K562 (cell line): ENCODE measurements around the gene LETM1. TPM values are rescaled to one million over a fixed set of nuclear protein-coding genes. Genes with fewer than 3 reads are reported as not detected.

Source experiments
- ARID1B ChIP-seq: fragments of 450-650 bp; IDR thresholded peaks from 2 replicates; pipeline ENCODE4 v1.6.1; 2016; ENCODE audit warnings: antibody characterized with exemption, mild to moderate bottlenecking, inconsistent platforms
- BCL6 ChIP-seq: fragments of 250-450 bp; sonication (Bioruptor Pico); IDR thresholded peaks from 2 replicates; pipeline ENCODE4 v1.4.0; 2020
- CBX1 ChIP-seq: sonication (generic); IDR thresholded peaks from 2 replicates; pipeline ENCODE4 v1.6.1; 2016; ENCODE audit warnings: antibody characterized with exemption, low read depth, mild to moderate bottlenecking
- CTBP1 ChIP-seq: fragments of 450-650 bp; IDR thresholded peaks from 2 replicates; pipeline ENCODE4 v1.6.1; 2016; ENCODE audit warnings: borderline replicate concordance
- ELF1 ChIP-seq: fragments of 200-800 bp; sonication (Bioruptor generic); IDR thresholded peaks from 2 replicates; pipeline ENCODE4 v1.6.1; 2016; ENCODE audit warnings: missing genetic modification characterization, missing compliant biosample characterization
- HDAC2 ChIP-seq: fragments of 450-650 bp; IDR thresholded peaks from 2 replicates; pipeline ENCODE4 v1.6.1; 2016; ENCODE audit warnings: mild to moderate bottlenecking
- JUND ChIP-seq, 2 experiments: IDR thresholded peaks; 2 replicates in 1 of 2; 3 replicates in 1 of 2; pipeline ENCODE4 v1.6.1; 2011; ENCODE audit warnings: borderline replicate concordance in 2 of 2, low read depth in 2 of 2, low read length in 2 of 2, improper control_type of control experiment in 1 of 2, missing biosample characterization in 1 of 2, missing genetic modification characterization in 1 of 2, missing genetic modification reagents in 1 of 2
- KLF6 ChIP-seq: fragments of 250-450 bp; sonication (Bioruptor Pico); IDR thresholded peaks from 2 replicates; pipeline ENCODE4 v1.4.0; 2020; ENCODE audit warnings: mild to moderate bottlenecking, moderate library complexity, borderline replicate concordance
- MCM5 ChIP-seq: fragments of 450-650 bp; IDR thresholded peaks from 2 replicates; pipeline ENCODE4 v1.6.1; 2016; ENCODE audit warnings: low read depth
- MTA3 ChIP-seq: fragments of 450-650 bp; formaldehyde crosslinking; IDR thresholded peaks from 2 replicates; pipeline ENCODE4 v1.6.1; 2017; ENCODE audit warnings: mild to moderate bottlenecking, borderline replicate concordance
- MYNN ChIP-seq, 2 experiments: sonication (generic); formaldehyde crosslinking in 1 of 2; IDR thresholded peaks; 2 replicates each; pipeline versions ENCODE4 v1.5.0 to v1.6.1; 2016 to 2020; ENCODE audit warnings: antibody characterized with exemption in 1 of 2, missing genetic modification reagents in 1 of 2
- NCOA1 ChIP-seq: fragments of 450-650 bp; IDR thresholded peaks from 2 replicates; pipeline ENCODE4 v1.6.1; 2016; ENCODE audit warnings: low read depth
- PURB ChIP-seq: sonication (generic); formaldehyde crosslinking; IDR thresholded peaks from 2 replicates; pipeline ENCODE4 v1.9.0; 2021; ENCODE audit warnings: low read depth, mild to moderate bottlenecking, missing genetic modification reagents
- SMAD3 ChIP-seq: fragments of 450-650 bp; formaldehyde crosslinking; conservative IDR thresholded peaks from 2 replicates; pipeline ENCODE4 v1.4.0; 2020; ENCODE audit warnings: mild to moderate bottlenecking
- SMAD4 ChIP-seq: fragments of 250-450 bp; sonication (Bioruptor Pico); conservative IDR thresholded peaks from 2 replicates; pipeline ENCODE4 v1.8.0; 2021; ENCODE audit warnings: inconsistent platforms, mild to moderate bottlenecking, moderate library complexity
- TSC22D4 ChIP-seq: fragments of 450-650 bp; IDR thresholded peaks from 2 replicates; pipeline ENCODE4 v1.6.1; 2016; ENCODE audit warnings: missing genetic modification characterization, missing biosample characterization, control low read depth
- USF1 ChIP-seq: sonication (generic); formaldehyde crosslinking; IDR thresholded peaks from 2 replicates; pipeline ENCODE4 v1.9.0; 2022; ENCODE audit warnings: mild to moderate bottlenecking, missing genetic modification reagents
- WHSC1 ChIP-seq: IDR thresholded peaks from one replicate; pipeline ENCODE4 v1.6.1; 2012; ENCODE audit warnings: low read length, control low read depth, inconsistent platforms
- ZBTB17 ChIP-seq: fragments of 450-650 bp; formaldehyde crosslinking; IDR thresholded peaks from 2 replicates; pipeline ENCODE4 v1.4.0; 2020; ENCODE audit warnings: mild to moderate bottlenecking
- ZNF274 ChIP-seq: IDR thresholded peaks from 2 replicates; pipeline ENCODE4 v1.6.1; 2011; ENCODE audit warnings: low read depth, mild to moderate bottlenecking, low read length, moderate library complexity, borderline replicate concordance
- ZNF589 ChIP-seq: fragments of 200-800 bp; sonication (Bioruptor generic); IDR thresholded peaks from 2 replicates; pipeline ENCODE4 v1.6.1; 2016; ENCODE audit warnings: low read depth, missing genetic modification characterization, missing compliant biosample characterization
- ZNF644 ChIP-seq: fragments of 200-800 bp; sonication (Bioruptor generic); IDR thresholded peaks from 2 replicates; pipeline ENCODE4 v1.6.1; 2016; ENCODE audit warnings: low read depth, missing genetic modification characterization, missing compliant biosample characterization
- ZNF668 ChIP-seq: fragments of 250-450 bp; sonication (Bioruptor Pico); IDR thresholded peaks from 2 replicates; pipeline ENCODE4 v1.8.0; 2022; ENCODE audit warnings: mild to moderate bottlenecking, inconsistent platforms
- polyA plus RNA-seq, 8 experiments: library from polyadenylated mRNA; depleted of rRNA in 4 of 8; stranded (reverse) in 5 of 8; unstranded in 3 of 8; fragments of >200 nt; fragmentation: Nextera tagmentation in 2 of 8; fragmentation: Illumina TruSeq in 1 of 8; extraction: Ambion mirVana in 2 of 8; extraction: Trizol in 1 of 8; gene quantifications; 2 replicates each; pipeline versions ENCODE4 v1.2.1 to v1.2.3, GENCODE V29; 2011 to 2014; ENCODE audit warnings: inconsistent platforms in 1 of 8, missing spikeins in 1 of 8
- total RNA-seq, 7 experiments: library from RNA; depleted of rRNA in 6 of 7; stranded (reverse); fragments of >200 nt in 6 of 7; fragmentation: Illumina TruSeq in 2 of 7; extraction: Trizol in 2 of 7; gene quantifications; 2 replicates each; pipeline versions ENCODE4 v1.2.1 to v1.2.3, GENCODE V29; 2011 to 2021; ENCODE audit warnings: low replicate concordance in 1 of 7
- TF ChIP-seq, protein P1 (sequence below), 2 experiments: fragments of 150-350 bp in 1 of 2; IDR thresholded peaks; 2 replicates each; pipeline ENCODE4 v1.6.1; 2012 to 2016; ENCODE audit warnings: low read depth in 2 of 2, low read length in 2 of 2, mild to moderate bottlenecking in 1 of 2, moderate library complexity in 1 of 2

The LETM1 gene
- total and polyA plus RNA-seq, 9 of the 15 experiments (the other 6 are each of a cell fraction or from before 2014, with no cell fraction given), result 3.9 to 109 (median 35.0) TPM

DNA sequence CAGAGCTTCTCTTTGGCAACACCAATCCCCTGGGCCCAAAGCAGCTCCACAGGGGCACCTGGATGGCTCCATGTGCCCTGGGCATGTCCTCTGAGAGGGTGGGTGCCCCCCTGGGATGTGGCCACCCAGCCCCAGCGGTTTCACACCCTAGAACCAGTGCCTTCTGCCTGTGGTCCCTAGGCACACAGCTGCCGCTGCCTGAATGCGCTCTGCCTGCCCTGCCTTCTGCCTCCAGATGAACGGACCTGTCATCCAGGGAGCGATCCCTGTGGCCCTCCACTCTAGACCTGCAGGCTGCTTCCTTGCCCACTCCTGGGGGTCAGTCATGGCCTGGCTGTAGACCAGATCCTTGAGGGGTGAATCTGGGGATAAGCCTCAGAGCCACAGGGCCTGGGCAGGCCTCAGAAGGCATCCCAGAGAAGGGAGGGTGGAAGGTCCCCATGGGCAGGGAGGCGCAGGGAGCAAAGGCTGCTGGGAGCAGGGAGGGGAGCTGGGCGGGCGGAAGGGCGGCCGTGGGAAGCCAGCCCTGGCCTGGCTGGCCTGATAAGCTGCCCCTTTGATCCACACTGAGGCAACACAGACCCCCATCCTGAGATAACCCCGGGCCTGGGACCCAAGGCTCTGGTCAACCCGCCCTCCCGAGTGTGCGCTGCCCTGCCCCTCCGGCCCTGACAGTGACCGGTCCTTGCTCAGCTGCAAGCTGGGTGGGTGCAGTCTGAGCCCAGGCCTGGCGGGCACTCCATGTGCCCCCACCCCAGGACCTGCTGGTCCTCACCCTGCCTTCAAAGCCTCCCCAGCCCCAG is 71.0 kb downstream of the LETM1 start (continued):
- TF ChIP-seq MTA3 (peak; percentile 83), KLF6 (peak; percentile 60), TSC22D4 (no peak), USF1 (no peak), CTBP1 (peak; percentile 41; the same call in 1 of the 2 replicates), JUND (IDR thresholded peaks at IDR 0.05; ENCODE audit: borderline replicate concordance, low read depth, low read length) (peak; percentile 63), JUND (tag; IDR thresholded peaks at IDR 0.05; ENCODE audit: borderline replicate concordance, low read depth, low read length) (peak; percentile 42; the same call in 1 of the 3 replicates), ARID1B (peak; percentile 97), ZNF668 (CRISPR knock-in tag) (no peak), PURB (CRISPR knock-in tag) (no peak), MCM5 (no peak), HDAC2 (peak; percentile 78; the same call in 1 of the 2 replicates), SMAD3 (0 out of 2 replicates have a peak, but pooled peaks have one; percentile 39), ZNF644 (tag) (peak; percentile 82), BCL6 (CRISPR knock-in tag) (no peak), CBX1 (0 out of 2 replicates have a peak, but pooled peaks have one; percentile 20), ZBTB17 (peak; percentile 58), MYNN (IDR thresholded peaks at IDR 0.05) (peak; percentile 88), MYNN (CRISPR knock-in tag; IDR thresholded peaks at IDR 0.05) (no peak), WHSC1 (no peak), SMAD4 (CRISPR knock-in tag) (peak; percentile 93), ELF1 (no peak), ZNF589 (CRISPR knock-in tag) (no peak), ZNF274 (no peak), NCOA1 (peak; percentile 77; the same call in 1 of the 2 replicates)
- TF ChIP-seq, protein P1, sequence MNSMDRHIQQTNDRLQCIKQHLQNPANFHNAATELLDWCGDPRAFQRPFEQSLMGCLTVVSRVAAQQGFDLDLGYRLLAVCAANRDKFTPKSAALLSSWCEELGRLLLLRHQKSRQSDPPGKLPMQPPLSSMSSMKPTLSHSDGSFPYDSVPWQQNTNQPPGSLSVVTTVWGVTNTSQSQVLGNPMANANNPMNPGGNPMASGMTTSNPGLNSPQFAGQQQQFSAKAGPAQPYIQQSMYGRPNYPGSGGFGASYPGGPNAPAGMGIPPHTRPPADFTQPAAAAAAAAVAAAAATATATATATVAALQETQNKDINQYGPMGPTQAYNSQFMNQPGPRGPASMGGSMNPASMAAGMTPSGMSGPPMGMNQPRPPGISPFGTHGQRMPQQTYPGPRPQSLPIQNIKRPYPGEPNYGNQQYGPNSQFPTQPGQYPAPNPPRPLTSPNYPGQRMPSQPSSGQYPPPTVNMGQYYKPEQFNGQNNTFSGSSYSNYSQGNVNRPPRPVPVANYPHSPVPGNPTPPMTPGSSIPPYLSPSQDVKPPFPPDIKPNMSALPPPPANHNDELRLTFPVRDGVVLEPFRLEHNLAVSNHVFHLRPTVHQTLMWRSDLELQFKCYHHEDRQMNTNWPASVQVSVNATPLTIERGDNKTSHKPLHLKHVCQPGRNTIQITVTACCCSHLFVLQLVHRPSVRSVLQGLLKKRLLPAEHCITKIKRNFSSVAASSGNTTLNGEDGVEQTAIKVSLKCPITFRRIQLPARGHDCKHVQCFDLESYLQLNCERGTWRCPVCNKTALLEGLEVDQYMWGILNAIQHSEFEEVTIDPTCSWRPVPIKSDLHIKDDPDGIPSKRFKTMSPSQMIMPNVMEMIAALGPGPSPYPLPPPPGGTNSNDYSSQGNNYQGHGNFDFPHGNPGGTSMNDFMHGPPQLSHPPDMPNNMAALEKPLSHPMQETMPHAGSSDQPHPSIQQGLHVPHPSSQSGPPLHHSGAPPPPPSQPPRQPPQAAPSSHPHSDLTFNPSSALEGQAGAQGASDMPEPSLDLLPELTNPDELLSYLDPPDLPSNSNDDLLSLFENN (IDR thresholded peaks at IDR 0.05; ENCODE audit: low read depth in 2 of 2, low read length in 2 of 2), result peak in 1 of 2 experiments; percentile 68; a peak in 2 of 4 replicates
